Ovary (tissue), 9 donors: ENCODE measurements around the gene SLC23A2. TPM values are rescaled to one million over a fixed set of nuclear protein-coding genes. Genes with fewer than 3 reads are reported as not detected.

Experiments used
- DNase-seq, 5 donors: peaks; one replicate each; pipeline ENCODE4 v3.0.0-alpha.2; 2019 to 2020
- H3K27ac ChIP-seq, 2 donors: fragments of 200-600 bp; one replicate each; pipeline versions ENCODE4 v1.5.1 to v1.8.0; 2019 to 2022
- H3K27me3 ChIP-seq: fragments of 200-600 bp; one replicate; pipeline ENCODE4 v1.8.0; 2022
- H3K36me3 ChIP-seq: fragments of 200-600 bp; sonication (generic); one replicate; pipeline ENCODE4 v1.5.1; 2019
- H3K4me1 ChIP-seq: one replicate; pipeline ENCODE4 v1.8.1; 2013; ENCODE audit warnings: mild to moderate bottlenecking, moderate library complexity; ENCODE audit not compliant: insufficient read depth
- H3K4me3 ChIP-seq: fragments of 200-600 bp; sonication (generic); one replicate; pipeline ENCODE4 v1.5.1; 2017
- H3K9me3 ChIP-seq, 2 donors: fragments of 200-600 bp in 1 of 2; sonication (generic) in 1 of 2; one replicate each; pipeline versions ENCODE4 v1.5.1 to v1.8.1; 2013 to 2019; ENCODE audit warnings: mild to moderate bottlenecking in 1 of 2, moderate library complexity in 1 of 2
- CTCF ChIP-seq, 3 donors: fragments of 450-650 bp in 2 of 3; fragments of 200-600 bp in 1 of 3; IDR thresholded peaks; one replicate each; pipeline versions ENCODE4 v1.5.1 to v1.8.0; 2016 to 2022; ENCODE audit warnings: antibody characterized with exemption in 3 of 3, mild to moderate bottlenecking in 1 of 3
- EP300 ChIP-seq: sonication (generic); formaldehyde crosslinking; IDR thresholded peaks from one replicate; pipeline ENCODE4 v1.6.1; 2017; ENCODE audit warnings: antibody characterized with exemption
- POLR2A ChIP-seq: fragments of 450-650 bp; IDR thresholded peaks from one replicate; pipeline ENCODE4 v1.6.1; 2017; ENCODE audit warnings: antibody characterized with exemption, mild to moderate bottlenecking, moderate library complexity
- WGBS, 3 donors: extraction: QIAGEN DNeasy Blood & Tissue Kit in 1 of 3; methylation state at CpG; one replicate each; pipeline versions ENCODE4 v1.1.5 to v1.1.7; 2013 to 2017; 5-methylcytosine and 5-hydroxymethylcytosine counted together
- intact Hi-C, 4 donors: fragments of 100-400 bp; cut with DNase I; formaldehyde crosslinking; loops; one replicate each; pipeline versions ENCODE4 v1.11.0 to v1.15.1; 2022 to 2023
- polyA plus RNA-seq, 2 donors: library from polyadenylated mRNA; stranded (reverse); fragments of 200-250 nt in 1 of 2; fragments of 350-450 nt in 1 of 2; fragmentation: Illumina TruSeq in 1 of 2; extraction: RNeasy Lipid Tissue Mini Kit (QIAGEN cat#74804) in 1 of 2; gene quantifications; one replicate each; pipeline ENCODE4 v1.2.3, GENCODE V29; 2013 to 2014
- total RNA-seq, 7 donors: library from RNA; depleted of rRNA in 2 of 7; stranded (reverse); fragments of >200 nt in 2 of 7; fragmentation: NEBNext Ultra II Directional in 3 of 7; extraction: Animal tissue kit (Norgen Biotek cat#: 25700) in 3 of 7; gene quantifications; one replicate each; pipeline versions ENCODE4 v1.1.0 to v1.2.4, GENCODE V29; 2016 to 2023
- donor health status: DM: no; HTN: no; CAD: no; lungs with moderate emphysema.
- donor health status: DM: no; HTN: no; CAD: no.
- donor health status: Bipolar disorder and iron deficiency.
- donor health status: DM: yes; HTN: yes; CAD: no.
- donor health status: DM: no; HTN: no; CAD: no.
- donor health status: DM: yes; HTN: yes; CAD: no.

The SLC23A2 gene
- total and polyA plus RNA-seq, 9 donors: 28.7 to 95.6 (median 61.0) TPM

GRCh38 chr20:4953881-4954280 is 47.4 kb downstream of the SLC23A2 start:
- DNase-seq: no peak
- intact Hi-C loops: no loop called here
- H3K36me3 ChIP-seq: no peaks in the 10 kb centered on the region
- TF ChIP-seq POLR2A: no peak
- no peak for TF ChIP-seq CTCF (IDR thresholded peaks at IDR 0.05)
- TF ChIP-seq EP300: no peak
- no peak overlapping the region for H3K4me3 ChIP-seq
- H3K4me1 ChIP-seq: peaks cover 10% of the 10 kb centered on the region
- no peak overlapping the region for H3K27ac ChIP-seq
- H3K27me3 ChIP-seq: no peaks in the 10 kb centered on the region
- no peaks in the 10 kb centered on the region for H3K9me3 ChIP-seq

- 85 to 90% (median 88%) methylated on average over 1 of the region's 1 CpG for WGBS, 3 donors
- H3K4me3 ChIP-seq: no peak overlapping the region
- peaks cover 14% of the 10 kb centered on the region for H3K4me1 ChIP-seq
- H3K9me3 ChIP-seq: no peaks in the 10 kb centered on the region
- no peak for TF ChIP-seq EP300
- no peak for TF ChIP-seq CTCF (IDR thresholded peaks at IDR 0.05)
- no peak for TF ChIP-seq POLR2A
- intact Hi-C loops: no loop called here
- no peaks in the 10 kb centered on the region for H3K36me3 ChIP-seq
- no peak for DNase-seq
- no peaks in the 10 kb centered on the region for H3K27me3 ChIP-seq
- no peak overlapping the region for H3K27ac ChIP-seq
Observed at GRCh38 chr20:4952229-4952628, 49.1 kb downstream of the SLC23A2 start.

GRCh38 chr20:4951299-4951698 is 50.0 kb downstream of the SLC23A2 start:
- Histone ChIP-seq H3K36me3 (no peaks in the 10 kb centered on the region), H3K4me3 (no peak overlapping the region), H3K27me3 (no peaks in the 10 kb centered on the region), H3K27ac (peak overlapping the region; percentile 23 to 48), H3K4me1 (peaks cover 14% of the 10 kb centered on the region), H3K9me3 (no peaks in the 10 kb centered on the region)
- intact Hi-C loops: no loop called here
- 11 to 18% (median 11%) methylated on average over 3 of the region's 3 CpGs for WGBS, 3 donors
- peak in 2 of 5 donors; percentile 38 to 48 for DNase-seq
- TF ChIP-seq POLR2A (no peak), EP300 (no peak), CTCF (IDR thresholded peaks at IDR 0.05) (no peak)

DNA sequence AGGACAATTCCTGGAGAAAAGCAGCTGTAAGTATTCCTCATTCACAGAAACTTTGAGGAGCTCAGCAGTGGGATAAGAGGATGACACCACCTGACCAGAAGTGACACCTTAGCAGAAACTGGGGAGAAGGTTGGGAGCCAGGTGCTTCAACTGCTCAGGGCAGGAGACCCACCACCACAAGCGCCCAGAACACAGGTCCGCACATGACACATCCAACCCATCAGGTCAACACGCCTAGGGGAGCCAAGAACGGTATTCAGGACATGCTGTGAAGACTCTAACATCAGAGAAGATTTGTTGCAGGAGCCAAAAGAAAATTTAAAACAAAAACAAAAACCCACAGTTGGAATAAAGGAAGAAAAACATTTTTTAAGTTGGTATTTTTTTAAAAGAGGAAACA is 50.5 kb downstream of the SLC23A2 start:
- no peaks in the 10 kb centered on the region for H3K9me3 ChIP-seq
- H3K36me3 ChIP-seq: no peaks in the 10 kb centered on the region
- no peaks in the 10 kb centered on the region for H3K27me3 ChIP-seq
- no peak for DNase-seq
- H3K4me1 ChIP-seq: peaks cover 14% of the 10 kb centered on the region
- intact Hi-C loops: no loop called here
- TF ChIP-seq CTCF (IDR thresholded peaks at IDR 0.05) (no peak), EP300 (no peak), POLR2A (no peak)
- no peak overlapping the region for H3K4me3 ChIP-seq
- 60 to 71% (median 68%) methylated on average over 4 of the region's 4 CpGs for WGBS, 3 donors
- H3K27ac ChIP-seq: peak overlapping the region; percentile 23 to 48

GRCh38 chr20:4950437-4950836 is 50.9 kb downstream of the SLC23A2 start:
- no peaks in the 10 kb centered on the region for H3K27me3 ChIP-seq
- no peaks in the 10 kb centered on the region for H3K36me3 ChIP-seq
- H3K4me1 ChIP-seq: peaks cover 14% of the 10 kb centered on the region
- DNase-seq: no peak
- no peak for TF ChIP-seq POLR2A
- WGBS, 3 donors: 56 to 72% (median 67%) methylated on average over 3 of the region's 3 CpGs
- H3K4me3 ChIP-seq: no peak overlapping the region
- intact Hi-C loops: no loop called here
- no peaks in the 10 kb centered on the region for H3K9me3 ChIP-seq
- peak overlapping the region; percentile 23 to 48 for H3K27ac ChIP-seq
